GM19452 (cell line): ENCODE results near the gene AIRE.
A peak's percentile ranks its signal among the peaks of the same experiment; 100 is the strongest.
"Not testable (repeated sequence)": the region's sequence is repeated elsewhere in the genome, so short reads cannot be mapped to it uniquely, and the experiment has no call there.

Experiments
- ATAC-seq: cut with Tn5 transposase; IDR thresholded peaks from one replicate; pipeline ENCODE4 v1.9.1; 2021; ENCODE audit not compliant: unreplicated experiment

Gene AIRE

DNA sequence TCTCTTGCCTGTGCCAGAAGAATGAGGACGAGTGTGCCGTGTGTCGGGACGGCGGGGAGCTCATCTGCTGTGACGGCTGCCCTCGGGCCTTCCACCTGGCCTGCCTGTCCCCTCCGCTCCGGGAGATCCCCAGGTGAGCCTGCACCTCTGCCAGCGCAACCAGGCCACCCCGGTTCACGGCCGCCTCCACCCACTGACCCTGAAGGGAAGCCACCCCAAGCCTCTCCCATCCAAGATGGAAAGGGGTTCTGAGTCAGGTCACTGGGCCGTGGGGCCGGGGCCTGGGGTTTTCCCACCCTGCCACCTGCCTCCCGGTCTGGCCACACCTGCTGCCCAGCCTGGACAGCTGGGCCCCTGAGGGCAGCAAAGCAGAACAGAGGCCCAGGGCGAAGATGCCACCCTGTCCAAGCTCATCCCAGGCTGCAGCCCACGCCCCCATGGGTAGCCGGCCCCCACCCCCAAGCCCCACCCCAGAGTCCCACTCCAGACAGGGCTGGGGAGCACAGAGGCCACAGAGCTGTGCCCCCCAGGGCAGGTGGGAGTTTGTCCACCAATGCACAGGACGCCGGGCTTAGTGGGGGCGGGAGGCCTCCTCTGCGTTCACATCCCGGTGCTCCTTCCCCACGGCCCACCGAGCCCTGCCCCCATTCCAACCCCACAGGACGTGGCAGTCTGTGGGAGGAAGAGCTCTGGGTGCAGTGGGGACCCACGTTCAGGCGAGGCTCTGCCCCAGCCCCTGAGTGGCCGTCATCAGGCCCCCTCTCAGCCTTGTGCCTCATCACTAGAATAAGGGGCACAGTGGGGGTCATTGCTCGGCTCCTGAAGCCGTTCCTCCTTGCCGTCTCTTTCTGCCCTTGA is 5.6 kb downstream of the AIRE start:
- no peak for ATAC-seq

DNA sequence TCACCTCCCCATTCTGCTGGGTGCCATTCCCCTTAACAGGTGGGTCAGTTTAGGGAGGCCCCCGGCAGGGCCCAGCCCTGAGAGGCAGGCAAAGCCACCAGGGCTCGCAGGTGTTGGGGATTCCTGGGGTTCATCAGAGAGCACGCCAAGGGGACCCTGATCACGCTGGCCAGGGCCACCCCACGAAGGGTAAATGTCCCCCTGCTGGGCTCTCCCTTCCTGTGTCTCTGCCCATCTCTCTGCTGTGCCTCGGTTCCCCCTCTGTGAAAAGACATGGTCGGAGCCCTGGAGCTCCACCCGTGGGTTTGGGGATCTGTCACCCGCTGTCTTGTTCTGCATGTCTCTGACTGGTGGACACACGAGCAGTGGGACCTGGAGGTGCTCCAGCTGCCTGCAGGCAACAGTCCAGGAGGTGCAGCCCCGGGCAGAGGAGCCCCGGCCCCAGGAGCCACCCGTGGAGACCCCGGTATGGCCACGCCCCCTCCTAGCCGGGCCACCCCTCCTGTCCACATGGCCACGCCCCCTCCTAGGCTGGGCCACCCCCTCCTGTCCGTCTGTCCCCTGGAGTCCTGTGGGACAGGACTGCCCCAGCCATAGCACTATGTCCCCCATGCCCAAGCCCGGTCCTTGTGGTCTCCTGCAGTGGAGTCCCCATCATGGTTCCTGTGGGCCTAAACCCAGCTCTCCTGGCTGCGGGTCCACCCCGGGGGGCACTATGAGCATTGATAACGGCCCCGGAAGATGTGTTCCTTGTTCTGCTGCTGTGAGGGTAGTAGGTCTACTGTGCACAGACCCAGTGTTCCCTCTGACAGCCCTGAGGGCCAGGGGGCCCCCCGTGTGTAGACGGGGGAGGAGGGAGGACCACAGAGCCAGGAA is 6.5 kb downstream of the AIRE start:
- ATAC-seq = no peak

- ATAC-seq = no peak
These were observed 7.1 kb downstream of the AIRE start for GRCh38 chr21:44292812-44293195.

- ATAC-seq = no peak
These were observed 8.0 kb downstream of the AIRE start for GRCh38 chr21:44293551-44294231.

- no peak for ATAC-seq
These were observed 8.9 kb downstream of the AIRE start for GRCh38 chr21:44294391-44295162.

DNA sequence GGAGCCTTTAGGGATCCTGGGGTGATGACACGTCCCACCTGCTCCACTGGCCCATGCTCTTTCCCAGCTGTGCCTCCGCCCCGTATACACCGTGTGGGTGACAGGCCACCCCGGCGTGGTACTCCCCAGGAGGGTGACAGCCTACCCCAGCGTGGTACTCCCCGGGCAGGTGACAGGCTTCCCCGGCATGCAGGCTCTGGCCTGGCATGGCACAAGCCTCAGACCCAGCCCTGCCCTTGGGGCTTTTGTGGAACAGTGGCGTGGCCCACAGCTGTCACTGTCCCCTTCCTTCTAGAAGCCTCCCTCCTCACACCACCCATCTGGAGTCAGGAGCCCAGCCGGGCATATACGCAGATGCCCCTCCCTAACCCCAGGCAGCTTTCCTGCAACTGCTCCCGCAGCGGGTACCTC is 9.5 kb downstream of the AIRE start:
- ATAC-seq = no peak

- no peak for ATAC-seq
These were observed 10.0 kb downstream of the AIRE start for GRCh38 chr21:44295646-44296045.

GRCh38 chr21:44296103-44296519 is 10.4 kb downstream of the AIRE start:
- no peak for ATAC-seq

- ATAC-seq = no peak
These were observed 11.2 kb downstream of the AIRE start for GRCh38 chr21:44296916-44297315.

- ATAC-seq = no peak
These were observed 12.0 kb downstream of the AIRE start for GRCh38 chr21:44297525-44298290.

DNA sequence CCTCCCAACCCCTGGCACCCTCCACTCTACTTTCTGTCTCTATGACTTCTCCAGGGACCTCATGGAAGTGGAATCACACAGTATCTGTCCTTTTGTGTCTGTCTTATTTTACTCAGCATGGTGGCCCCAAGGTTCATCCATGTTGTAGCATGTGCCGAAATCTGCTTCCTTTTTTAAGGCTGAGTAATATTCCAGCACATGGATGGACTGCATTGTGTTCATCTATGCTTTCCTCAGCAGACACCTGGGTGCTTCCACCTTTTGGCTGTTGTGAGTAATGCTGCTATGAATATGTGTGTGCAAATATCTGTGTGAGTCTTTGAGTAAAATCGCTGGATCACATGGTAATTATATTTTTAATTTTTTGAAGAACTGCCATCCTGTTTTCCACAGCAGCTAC is 12.6 kb downstream of the AIRE start:
- ATAC-seq = no peak

GRCh38 chr21:44299085-44299457 is 13.4 kb downstream of the AIRE start:
- no peak for ATAC-seq

DNA sequence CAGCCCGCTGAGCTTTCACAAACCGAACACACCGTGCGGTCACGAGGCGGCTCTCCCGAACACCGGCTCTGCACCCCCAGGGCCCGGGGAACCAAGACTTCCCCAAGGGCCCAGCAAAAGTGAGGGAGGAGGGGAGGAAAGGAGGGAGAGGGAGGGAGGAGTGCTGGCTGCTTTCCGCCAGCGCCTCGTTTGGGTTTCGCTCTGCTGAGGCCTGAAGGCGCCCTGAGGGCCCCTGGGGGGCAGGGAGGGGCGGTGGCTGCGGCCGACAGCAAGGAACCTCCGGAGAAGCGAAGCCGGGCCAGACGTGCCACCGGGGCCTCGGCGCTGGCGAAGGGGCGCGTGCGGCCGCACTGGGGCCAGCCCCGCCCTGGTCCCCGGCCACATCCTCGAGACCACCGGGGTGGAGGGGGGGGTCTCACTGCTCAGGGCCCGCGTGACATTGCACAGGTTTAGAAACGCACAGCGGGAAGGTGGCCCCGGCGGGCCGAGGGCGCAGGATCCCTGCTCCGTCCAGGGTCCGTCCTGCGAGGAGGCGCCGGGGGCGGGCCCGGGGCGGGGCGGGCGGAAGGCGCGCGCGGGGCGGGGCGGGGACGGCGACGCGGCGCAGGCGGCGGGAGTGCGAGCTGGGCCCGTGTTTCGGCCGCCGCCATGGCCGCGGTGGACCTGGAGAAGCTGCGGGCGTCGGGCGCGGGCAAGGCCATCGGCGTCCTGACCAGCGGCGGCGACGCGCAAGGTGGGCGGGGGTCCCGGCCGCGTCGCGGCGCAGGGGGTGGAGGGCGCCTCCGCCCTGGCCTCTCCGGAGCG is 14.0 kb downstream of the AIRE start, which contains the start of gene PFKL:
TSS of gene PFKL (plus strand) at position 596 of the 804 bp plus-strand sequence. CDS start at position 649, 53 bp downstream.
- peak; percentile 58 for ATAC-seq

DNA sequence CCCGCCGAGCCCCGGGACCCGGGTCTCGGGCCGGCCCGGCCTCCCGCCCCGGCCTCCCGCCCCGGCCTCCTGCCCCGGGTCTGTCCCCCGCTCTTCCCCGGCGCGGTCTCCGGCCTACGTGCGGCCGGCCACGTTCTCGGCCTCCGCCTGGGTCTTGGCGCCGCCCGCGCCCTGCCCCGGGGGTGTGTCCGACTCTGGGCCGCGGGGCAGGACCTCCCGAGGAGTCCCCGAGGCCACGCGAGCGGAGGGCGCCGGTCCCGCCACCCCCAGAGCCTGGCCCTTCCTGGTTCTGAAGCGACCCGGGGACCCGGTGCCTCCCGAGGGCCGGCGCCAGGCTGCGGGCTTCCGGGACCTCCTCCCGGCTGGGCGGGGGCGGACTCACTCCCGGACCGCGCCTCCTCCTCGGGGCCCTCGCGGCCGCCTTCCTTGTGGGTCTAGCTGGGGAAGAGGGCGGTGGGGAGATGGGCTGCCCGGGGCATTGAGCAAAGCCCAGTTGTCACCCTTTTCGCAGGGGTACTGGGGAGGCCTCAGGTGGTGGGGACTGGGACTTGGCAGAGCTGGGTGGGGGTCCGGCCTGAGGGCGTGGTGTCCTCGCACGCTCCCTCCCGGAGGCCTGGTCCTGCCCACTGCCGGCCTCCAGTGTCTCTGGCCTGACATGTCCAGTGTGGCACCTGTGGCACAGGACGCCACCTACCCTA is 14.7 kb downstream of the AIRE start:
- ATAC-seq = peak; percentile 32

DNA sequence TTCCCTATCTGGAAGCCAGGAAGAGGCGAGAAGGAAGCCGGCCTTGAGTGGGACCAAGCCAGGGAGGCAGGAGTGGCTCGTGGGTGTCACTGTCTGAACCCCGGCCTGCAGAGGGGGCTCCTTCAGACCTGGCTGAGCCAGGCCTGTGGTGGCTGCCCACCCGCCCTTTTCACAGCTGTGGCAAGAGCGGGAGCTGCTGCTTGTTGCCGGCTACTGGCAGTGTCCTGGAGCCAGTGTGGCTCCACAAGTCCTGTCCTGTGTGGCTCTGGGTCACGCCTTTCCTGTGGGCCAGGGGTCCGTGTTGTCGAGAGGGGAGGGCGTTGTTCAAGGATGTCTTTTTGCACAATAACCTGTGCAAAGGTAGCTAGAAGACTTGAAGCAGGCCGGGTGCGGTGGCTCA is 15.5 kb downstream of the AIRE start:
- ATAC-seq = no peak

GRCh38 chr21:44301961-44302406 is 16.3 kb downstream of the AIRE start:
- ATAC-seq = no peak

GRCh38 chr21:44302573-44303401 is 17.1 kb downstream of the AIRE start:
- not testable (repeated sequence) for ATAC-seq
